GM19395 (cell line): ENCODE measurements around the gene CD99L2.
"Not testable (repeated sequence)": the region's sequence is repeated elsewhere in the genome, so short reads cannot be mapped to it uniquely, and the experiment has no call there.

ENCODE experiments used
- ATAC-seq: cut with Tn5 transposase; IDR thresholded peaks from one replicate; pipeline ENCODE4 v1.9.1; 2021; ENCODE audit warnings: mild to moderate bottlenecking, moderate library complexity; ENCODE audit not compliant: unreplicated experiment

The CD99L2 gene

GRCh38 chrX:150857453-150857852 lies 41.0 kb downstream of the CD99L2 start:
- ATAC-seq = no peak

- ATAC-seq = no peak
Observed at GRCh38 chrX:150856785-150857184, 41.7 kb downstream of the CD99L2 start.

DNA sequence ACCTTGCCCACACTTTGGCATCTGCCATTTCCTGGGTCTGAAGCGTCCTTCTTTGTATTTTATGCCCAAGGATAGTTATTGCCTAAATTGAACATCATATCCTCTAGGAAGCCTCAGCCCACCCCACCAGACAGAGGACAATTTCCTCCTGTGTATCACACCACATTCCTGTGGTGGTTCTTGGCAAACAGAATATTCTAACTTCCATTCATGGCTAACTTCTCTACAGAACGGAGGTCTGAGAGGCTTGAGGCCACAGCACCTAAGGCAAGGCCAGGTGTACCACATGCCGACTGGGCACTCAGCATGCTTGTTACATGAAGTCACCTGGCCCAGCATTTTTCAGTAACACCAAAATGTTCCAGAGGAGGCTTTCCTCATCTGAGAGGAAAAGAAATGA lies 42.4 kb downstream of the CD99L2 start:
- no peak for ATAC-seq

DNA sequence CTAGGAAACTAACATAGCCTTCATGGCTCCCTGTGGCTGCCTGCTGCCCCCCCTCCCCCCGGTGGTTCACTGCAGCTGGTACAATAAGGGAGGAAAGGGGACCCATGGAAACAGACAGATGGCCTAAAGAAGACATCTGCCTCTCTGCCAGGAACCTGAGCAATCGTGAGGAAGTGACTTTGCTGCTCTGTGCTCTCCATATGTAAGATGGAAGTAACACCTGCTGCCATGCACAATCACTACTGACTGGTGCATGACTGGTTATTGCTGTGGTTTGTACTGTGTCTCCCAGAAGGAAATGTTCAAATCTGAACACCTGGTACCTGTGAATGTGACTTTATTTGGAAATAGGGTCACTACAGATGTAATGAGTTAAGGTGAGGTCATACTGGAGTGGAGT lies 43.6 kb downstream of the CD99L2 start:
- no peak for ATAC-seq

DNA sequence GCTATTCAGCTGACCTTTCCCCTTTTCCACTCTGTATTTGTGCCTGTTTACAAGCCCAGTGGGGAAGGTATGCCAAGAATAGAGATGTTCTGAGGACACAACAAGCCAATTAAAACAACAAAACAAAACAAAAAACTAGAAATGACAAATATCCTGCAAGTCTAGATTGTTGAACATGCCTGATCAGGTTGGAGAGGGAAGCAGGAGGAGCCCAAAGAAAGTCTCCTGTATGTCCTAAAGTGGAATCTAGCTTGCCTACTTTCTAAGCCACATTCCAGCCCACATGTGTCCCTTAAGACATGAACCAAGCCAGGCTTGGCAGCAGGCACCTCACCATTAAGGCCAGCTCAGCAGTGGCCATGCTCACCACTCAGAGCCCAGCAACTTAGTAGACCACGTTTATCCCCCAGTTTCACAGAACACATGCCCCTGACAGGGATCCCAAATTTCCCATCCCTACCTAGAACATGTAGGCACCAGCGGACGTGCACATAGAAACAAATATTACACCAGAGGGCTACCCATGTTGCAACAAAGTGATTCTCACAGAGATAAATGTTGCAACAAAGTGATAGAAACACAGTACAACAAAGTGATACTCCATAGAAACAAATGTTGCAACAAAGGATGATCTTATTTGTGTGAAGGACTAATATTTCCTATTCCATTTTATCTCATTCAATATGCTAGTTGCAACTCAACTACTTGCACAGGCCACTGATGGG lies 48.3 kb downstream of the CD99L2 start:
- ATAC-seq = no peak

- ATAC-seq = peak; percentile 80
Observed at GRCh38 chrX:150849486-150849885, 49.0 kb downstream of the CD99L2 start.

DNA sequence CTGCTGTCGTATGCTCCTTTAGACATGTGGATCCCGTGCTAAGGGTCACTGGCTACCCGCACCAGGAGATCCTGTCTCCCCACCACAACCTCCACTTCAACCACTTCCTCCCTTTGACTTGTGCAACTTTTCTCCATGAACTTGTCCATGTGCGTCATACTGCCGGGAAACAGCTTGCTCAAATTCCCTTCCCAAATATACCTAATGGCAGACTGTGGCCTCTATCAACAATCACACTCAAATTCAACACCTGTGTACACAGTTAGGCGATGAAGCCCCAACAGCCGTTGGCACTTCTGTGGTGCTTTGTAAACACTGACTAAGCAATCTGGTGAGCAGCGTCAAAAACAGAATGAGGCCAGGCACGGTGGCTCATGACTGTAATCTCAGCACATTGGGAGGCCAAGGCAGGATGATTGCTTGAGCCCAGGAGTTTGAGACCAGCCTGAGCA lies 49.5 kb downstream of the CD99L2 start:
- ATAC-seq = peak; percentile 41

DNA sequence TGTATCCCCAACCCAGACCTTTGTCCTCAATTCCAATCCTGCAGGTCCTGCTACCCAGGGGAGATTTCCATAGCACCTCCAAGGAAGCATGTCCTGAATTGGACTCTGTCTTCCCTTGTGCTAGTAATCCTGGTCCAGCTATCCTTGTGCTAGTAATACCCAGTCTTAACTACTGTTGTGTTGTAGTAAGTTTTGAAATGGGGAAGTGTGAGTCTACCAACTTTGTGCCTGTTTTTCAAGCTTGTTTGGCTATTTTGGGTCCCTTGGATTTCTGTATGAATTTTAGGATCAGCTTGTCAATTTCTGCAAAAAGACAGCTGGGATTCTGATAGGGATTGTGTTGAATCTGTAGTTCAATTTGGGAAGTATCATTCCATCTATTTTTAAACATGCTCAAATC lies 51.4 kb downstream of the CD99L2 start:
- ATAC-seq = no peak

GRCh38 chrX:150846130-150846529 lies 52.3 kb downstream of the CD99L2 start:
- ATAC-seq = no peak

- ATAC-seq = no peak
Observed at GRCh38 chrX:150845091-150845490, 53.4 kb downstream of the CD99L2 start.

GRCh38 chrX:150844016-150844415 lies 54.5 kb downstream of the CD99L2 start:
- ATAC-seq = no peak

- ATAC-seq = no peak
Observed at GRCh38 chrX:150842198-150842685, 56.2 kb downstream of the CD99L2 start.

DNA sequence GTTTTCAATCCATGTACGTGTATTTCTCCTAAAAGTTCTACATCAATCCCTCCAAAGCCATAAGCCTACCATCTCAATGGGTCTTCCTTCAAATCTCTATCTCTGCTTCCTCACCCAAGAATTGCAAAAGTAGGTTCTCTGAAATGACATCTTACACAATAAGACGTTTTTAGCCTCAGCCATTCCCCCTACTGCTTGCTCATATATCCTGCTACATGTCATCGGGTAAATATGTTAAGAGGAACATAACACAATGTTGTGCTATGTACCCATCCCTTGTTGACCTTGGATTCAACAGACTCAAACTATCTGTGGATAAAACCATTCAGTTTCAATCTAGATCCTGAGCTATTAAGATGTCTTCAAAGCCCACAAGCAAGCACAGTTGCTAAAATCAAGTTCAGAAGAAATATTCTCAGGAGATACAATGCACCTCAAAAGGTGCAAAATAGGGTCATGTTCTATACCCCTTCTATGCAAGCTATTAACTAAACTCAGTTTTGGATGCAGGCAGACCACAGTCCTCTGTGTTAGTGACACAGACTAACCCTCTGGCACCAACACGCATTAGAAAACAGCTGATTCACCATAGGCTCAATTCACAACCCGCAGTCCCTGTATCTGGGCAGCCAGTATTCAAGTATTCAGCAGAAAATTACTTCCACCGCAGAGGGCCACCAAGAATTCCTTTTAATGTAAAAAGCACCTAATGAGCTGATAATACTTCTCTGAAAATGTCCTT lies 56.8 kb downstream of the CD99L2 start:
- no peak for ATAC-seq

GRCh38 chrX:150837845-150838244 lies 60.6 kb downstream of the CD99L2 start:
- ATAC-seq = no peak

DNA sequence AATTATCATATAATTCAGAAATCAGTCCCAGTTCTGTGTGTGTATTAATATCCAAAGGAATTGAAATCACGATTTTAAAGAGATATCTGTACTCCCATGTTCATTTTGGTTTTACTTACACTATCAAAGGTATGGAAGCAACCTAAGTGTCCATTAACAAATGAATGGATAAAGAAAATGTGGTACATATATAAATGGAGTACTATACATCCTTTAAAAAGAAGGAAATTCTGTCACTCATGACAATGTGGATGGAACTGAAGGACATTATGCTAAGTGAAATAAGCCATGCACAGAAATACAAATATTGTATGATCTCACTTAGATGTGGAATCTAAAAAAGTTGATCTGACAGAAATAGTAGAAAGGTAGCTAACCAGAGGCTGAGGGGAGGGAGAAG lies 63.8 kb downstream of the CD99L2 start:
- no peak for ATAC-seq

DNA sequence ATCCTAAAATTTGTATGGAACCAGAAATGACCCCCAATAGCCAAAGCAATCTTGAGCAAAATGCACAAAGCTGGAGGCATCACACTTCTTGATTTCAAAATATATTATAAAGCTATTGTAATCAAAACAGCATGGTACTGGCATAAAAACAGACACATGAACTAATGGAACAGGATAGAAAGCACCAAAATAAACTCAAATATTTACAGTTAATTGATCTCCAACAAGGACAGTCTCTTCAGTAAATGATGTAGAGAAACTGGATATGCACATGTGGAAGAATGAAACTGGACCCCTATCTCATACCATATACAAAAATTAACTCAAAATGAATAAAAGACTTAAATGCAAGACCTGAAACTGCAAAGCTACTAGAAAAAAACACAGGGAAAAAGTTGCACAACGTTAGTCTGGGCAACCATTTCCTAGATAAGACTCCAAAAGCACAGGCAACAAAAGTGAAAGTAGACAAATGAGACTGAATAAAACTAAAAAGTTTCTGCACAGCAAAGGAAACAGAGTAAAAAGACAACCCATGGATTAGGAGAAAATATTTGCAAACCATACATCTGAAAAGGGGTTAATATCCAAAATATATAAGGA lies 64.9 kb downstream of the CD99L2 start:
- ATAC-seq = no peak

DNA sequence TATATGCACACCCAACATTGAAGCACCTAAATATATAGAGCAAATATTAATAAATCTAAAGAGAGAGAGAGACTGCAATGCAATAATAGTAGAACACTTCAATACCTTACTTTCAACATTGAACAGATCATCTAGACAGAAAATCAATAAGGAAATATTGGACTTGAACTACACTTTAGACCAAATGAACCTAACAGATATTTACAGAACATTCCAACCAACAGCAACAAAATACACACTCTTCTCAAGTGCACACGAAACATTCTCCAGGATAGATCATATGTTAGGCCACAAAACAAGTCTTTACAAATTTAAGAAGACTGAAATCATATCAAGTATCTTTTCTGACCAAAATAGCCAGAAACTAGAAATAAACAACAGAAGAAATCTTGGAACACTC lies 66.6 kb downstream of the CD99L2 start:
- no peak for ATAC-seq

DNA sequence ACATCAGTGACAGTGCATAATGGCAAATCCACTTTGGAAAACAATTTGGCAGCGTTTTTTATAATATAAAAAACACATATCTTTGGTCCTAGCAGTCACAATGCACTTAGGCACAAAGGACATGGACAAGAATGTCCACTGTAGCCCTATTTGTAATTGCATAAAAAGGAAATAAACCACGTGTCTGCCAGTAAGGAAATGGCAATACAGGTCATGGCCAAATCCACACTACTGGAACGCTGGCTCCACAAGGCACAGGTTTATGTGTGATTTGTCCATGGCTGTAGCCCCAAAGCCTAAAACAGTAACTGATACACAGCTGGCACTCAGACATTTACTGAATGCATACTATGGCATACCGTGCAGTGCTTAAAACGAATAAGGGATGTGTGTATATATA lies 69.7 kb downstream of the CD99L2 start:
- no peak for ATAC-seq

DNA sequence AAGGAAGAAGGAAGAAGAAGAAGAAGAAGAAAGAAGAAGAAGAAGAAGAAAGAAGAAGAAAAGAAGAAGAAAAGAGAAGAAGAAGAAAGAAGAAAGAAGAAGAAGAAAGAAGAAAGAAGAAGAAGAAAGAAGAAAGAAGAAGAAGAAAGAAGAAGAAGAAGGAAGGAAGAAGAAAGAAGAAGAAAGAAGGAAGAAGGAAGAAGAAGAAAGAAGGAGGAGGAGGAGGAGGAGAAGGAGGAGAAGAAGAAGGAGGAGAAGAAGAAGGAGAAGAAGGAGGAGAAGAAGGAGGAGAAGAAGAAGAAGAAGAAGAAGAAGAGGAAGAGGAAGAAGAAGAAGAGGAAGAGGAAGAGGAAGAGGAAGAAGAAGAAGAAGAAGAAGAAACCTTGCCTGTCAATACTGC lies 74.1 kb downstream of the CD99L2 start:
- ATAC-seq = not testable (repeated sequence)

- not testable (repeated sequence) for ATAC-seq
Observed at GRCh38 chrX:150823826-150824225, 74.6 kb downstream of the CD99L2 start.

GRCh38 chrX:150821971-150822370 lies 76.5 kb downstream of the CD99L2 start:
- ATAC-seq = no peak

DNA sequence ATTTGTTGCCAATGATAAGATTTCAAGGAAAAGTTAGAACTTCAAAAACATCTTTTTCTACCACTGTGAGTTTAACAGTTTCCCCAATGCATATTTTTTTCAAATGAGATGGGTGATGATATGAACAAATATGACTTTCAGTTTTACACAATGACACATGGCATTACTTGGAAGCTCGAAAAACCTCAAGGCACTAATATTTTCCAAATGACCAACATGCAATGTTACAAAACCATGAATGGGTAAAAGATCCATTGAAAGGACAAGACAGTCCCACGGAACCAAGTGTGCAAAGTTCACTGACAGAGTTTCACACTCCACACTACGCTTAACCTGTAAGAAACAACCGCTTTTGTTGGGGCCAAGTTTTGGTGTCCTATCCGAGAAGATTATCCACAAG lies 84.5 kb downstream of the CD99L2 start:
- ATAC-seq = no peak
